CD4-positive, alpha-beta T cell (primary cell): Measurements from ENCODE around the gene SPIRE2. TPM values are rescaled to one million over a fixed set of nuclear protein-coding genes. Genes with fewer than 3 reads are reported as not detected.
A peak's percentile ranks its signal among the peaks of the same experiment; 100 is the strongest.

Source experiments
- ATAC-seq: fragments of 200-7000 bp; cut with Tn5 transposase; one replicate; pipeline ENCODE4 v1.10.0; 2022; ENCODE audit warnings: mild to moderate bottlenecking; ENCODE audit not compliant: poor library complexity
- CTCF ChIA-PET: fragments of 350-600 bp; sonication (Branson Sonifier 250); formaldehyde crosslinking; loops from one replicate; lab custom pipeline; 2021; ENCODE audit warnings: antibody characterized with exemption, inconsistent platforms; lab: Charles Lee
- POLR2A ChIA-PET: fragments of 350-600 bp; sonication (Branson Sonifier 250); formaldehyde crosslinking; loops from one replicate; lab custom pipeline; 2021; ENCODE audit warnings: antibody characterized with exemption, inconsistent platforms; lab: Charles Lee
- DNase-seq, 14 experiments: peaks; one replicate each; pipeline ENCODE4 v3.0.0-alpha.2; 2013 to 2020; ENCODE audit warnings: mixed read lengths in 2 of 14
- H3K27ac ChIP-seq, 2 donors: one replicate each; pipeline versions ENCODE4 v1.5.1 to v1.7.0; 2013; ENCODE audit warnings: low read length in 2 of 2, low read depth in 1 of 2, mild to moderate bottlenecking in 1 of 2
- H3K27me3 ChIP-seq, 2 experiments: 1 replicate in 1 of 2; 2 replicates in 1 of 2; pipeline versions ENCODE4 v1.6.1 to v1.7.0; 2013; ENCODE audit warnings: low read length in 2 of 2, control low read depth in 1 of 2, mild to moderate bottlenecking in 1 of 2, moderate library complexity in 1 of 2; ENCODE audit not compliant: insufficient read depth in 2 of 2, control insufficient read depth in 1 of 2
- H3K36me3 ChIP-seq: one replicate; pipeline ENCODE4 v1.6.1; 2013; ENCODE audit warnings: low read length, control low read depth; ENCODE audit not compliant: insufficient read depth
- H3K4me1 ChIP-seq: one replicate; pipeline ENCODE4 v1.6.1; 2013; ENCODE audit warnings: low read length, control low read depth; ENCODE audit not compliant: insufficient read depth
- H3K4me3 ChIP-seq: one replicate; pipeline ENCODE4 v1.5.1; 2013; ENCODE audit warnings: mild to moderate bottlenecking, low read length, moderate library complexity
- H3K9me3 ChIP-seq, 2 experiments: 1 replicate in 1 of 2; 2 replicates in 1 of 2; pipeline versions ENCODE4 v1.6.1 to v1.7.0; 2013; ENCODE audit warnings: low read length in 2 of 2, mild to moderate bottlenecking in 2 of 2, control low read depth in 1 of 2, moderate library complexity in 1 of 2; ENCODE audit not compliant: control insufficient read depth in 1 of 2, insufficient read depth in 1 of 2
- H3K27ac Mint-ChIP-seq: one replicate; pipeline ENCODE4 v1.8.0; 2020; ENCODE audit warnings: mixed read lengths
- H3K27me3 Mint-ChIP-seq: one replicate; pipeline ENCODE4 v1.8.0; 2021; ENCODE audit warnings: mixed read lengths
- H3K36me3 Mint-ChIP-seq: one replicate; pipeline ENCODE4 v1.8.0; 2021; ENCODE audit warnings: low read depth, mixed read lengths
- H3K4me1 Mint-ChIP-seq: one replicate; pipeline ENCODE4 v1.8.0; 2021; ENCODE audit warnings: low read depth, mixed read lengths
- H3K4me3 Mint-ChIP-seq: one replicate; pipeline ENCODE4 v1.8.0; 2020; ENCODE audit warnings: mild to moderate bottlenecking, mixed read lengths
- H3K9me3 Mint-ChIP-seq: one replicate; pipeline ENCODE4 v1.8.0; 2020; ENCODE audit warnings: mixed read lengths
- intact Hi-C, 2 experiments: fragments of 100-400 bp; cut with DNase I in 1 of 2; cut with micrococcal nuclease in 1 of 2; formaldehyde crosslinking; loops; one replicate each; pipeline versions ENCODE4 v1.15.1 to v1.9.0; 2023 to 2025; cut with DNase I, micrococcal nuclease
- total RNA-seq, 174 experiments: library from RNA in 2 of 174; stranded (reverse) in 2 of 174; gene quantifications; one replicate each; pipeline ENCODE4 v1.2.3 and lab custom pipeline; 2021 to 2026
- TF ChIP-seq, protein P1 (sequence below): fragments of 200-600 bp; IDR thresholded peaks from one replicate; pipeline ENCODE4 v1.8.0; 2022; ENCODE audit warnings: antibody characterized with exemption, mild to moderate bottlenecking

Gene SPIRE2
- total RNA-seq, 2 experiments from 2014 or later = 1.1 TPM

DNA sequence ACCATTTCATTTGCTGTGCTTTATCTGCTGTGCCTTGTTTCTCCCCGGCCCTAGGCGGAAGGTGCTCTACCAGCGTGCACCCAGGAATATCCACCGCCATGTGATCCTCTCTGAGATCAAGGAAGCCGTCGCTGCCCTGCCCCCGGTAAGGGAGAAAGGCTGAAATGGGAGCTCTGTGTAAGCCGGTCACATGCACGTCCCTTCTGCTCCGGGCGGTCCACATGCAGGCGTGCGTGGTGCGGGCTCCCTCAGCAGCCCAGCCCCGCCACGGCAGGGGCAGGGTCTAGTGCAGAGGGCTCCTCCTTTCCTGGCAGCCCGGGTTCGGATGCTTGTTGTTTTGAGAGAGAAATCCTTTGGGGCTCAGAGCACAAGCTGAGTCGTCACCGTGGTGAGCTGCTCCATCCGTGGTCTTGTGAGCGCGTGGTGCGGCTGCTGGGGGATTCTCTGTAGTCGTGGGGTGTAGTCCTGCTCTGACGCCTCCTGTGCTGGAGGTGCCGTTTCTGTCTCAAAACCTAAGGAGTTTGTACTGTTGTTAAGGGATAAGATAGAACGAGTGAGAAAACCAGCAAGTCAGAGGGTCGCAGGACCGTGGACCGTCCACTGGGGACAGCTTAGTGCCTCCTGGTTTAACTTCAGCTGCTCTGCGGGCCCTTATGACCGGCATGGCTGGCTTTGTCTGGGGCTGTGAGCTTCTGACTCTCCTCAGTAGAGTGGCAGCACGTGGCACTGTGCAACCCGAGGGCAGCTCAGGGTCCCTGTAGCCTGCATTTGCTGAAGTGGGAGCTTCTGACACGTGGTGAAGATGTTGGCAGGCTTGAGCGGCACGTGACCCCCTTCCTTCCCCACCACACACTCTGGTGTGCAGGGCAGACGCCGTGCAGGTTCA, 78.1 kb downstream of the SPIRE2 start:
- CTCF ChIA-PET = no interaction called here
- Mint-ChIP-seq H3K4me1 (peaks cover 3% of the 10 kb centered on the region), H3K4me3 (no peak overlapping the region), H3K36me3 (peaks cover 56% of the 10 kb centered on the region), H3K9me3 (no peaks in the 10 kb centered on the region), H3K27ac (no peak overlapping the region), H3K27me3 (no peaks in the 10 kb centered on the region)
- POLR2A ChIA-PET = interaction anchor here (0.9 to 1.6 kb wide), 2 partner anchors 13 to 207 kb away, joined by 3 to 4 read pairs; partner anchors contain the start of gene MC1R
- Histone ChIP-seq H3K4me3 (no peak overlapping the region), H3K36me3 (peaks cover 61% of the 10 kb centered on the region), H3K4me1 (peaks cover 11% of the 10 kb centered on the region), H3K9me3 (no peaks in the 10 kb centered on the region), H3K27me3 (no peaks in the 10 kb centered on the region), H3K27ac (no peak overlapping the region)
- ATAC-seq (no peak), DNase-seq (peak in 2 of 14 experiments; percentile 2 to 26)
- TF ChIP-seq, protein P1, sequence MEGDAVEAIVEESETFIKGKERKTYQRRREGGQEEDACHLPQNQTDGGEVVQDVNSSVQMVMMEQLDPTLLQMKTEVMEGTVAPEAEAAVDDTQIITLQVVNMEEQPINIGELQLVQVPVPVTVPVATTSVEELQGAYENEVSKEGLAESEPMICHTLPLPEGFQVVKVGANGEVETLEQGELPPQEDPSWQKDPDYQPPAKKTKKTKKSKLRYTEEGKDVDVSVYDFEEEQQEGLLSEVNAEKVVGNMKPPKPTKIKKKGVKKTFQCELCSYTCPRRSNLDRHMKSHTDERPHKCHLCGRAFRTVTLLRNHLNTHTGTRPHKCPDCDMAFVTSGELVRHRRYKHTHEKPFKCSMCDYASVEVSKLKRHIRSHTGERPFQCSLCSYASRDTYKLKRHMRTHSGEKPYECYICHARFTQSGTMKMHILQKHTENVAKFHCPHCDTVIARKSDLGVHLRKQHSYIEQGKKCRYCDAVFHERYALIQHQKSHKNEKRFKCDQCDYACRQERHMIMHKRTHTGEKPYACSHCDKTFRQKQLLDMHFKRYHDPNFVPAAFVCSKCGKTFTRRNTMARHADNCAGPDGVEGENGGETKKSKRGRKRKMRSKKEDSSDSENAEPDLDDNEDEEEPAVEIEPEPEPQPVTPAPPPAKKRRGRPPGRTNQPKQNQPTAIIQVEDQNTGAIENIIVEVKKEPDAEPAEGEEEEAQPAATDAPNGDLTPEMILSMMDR = no peak
- intact Hi-C loops = no loop called here

DNA sequence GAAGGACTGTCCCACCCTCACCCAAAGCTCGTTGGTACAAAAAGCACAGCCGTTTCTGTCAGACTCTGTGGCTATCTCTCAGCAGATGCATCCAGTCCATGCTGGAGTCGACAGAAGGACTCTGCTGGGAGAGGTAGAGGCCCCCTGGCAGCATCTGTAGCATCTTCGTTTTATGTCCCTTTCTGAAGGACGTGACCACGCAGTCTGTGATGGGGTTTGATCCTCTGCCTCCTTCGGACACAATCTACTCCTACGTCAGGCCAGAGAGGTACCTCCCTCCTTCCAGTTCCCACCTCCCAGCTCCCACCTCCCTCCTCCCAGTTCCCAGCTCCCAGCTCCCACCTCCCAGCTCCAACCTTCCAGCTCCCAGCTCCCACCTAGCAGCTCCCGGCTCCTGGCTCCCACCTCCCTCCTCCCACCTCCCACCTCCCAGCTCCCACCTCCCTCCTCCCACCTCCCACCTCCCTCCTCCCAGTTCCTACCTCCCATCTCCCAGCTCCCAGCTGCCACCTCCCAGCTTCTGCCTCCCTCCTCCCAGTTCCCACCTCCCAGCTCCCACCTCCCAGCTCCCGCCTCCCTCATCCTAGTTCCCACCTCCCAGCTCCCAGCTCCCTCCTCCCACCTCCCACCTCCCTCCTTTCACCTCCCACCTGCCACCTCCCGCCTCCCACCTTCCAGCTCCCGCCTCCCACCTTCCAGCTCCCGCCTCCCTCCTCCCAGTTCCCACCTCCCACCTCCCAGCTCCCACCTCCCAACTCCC, 79.0 kb downstream of the SPIRE2 start:
- POLR2A ChIA-PET = interaction anchor here (0.9 to 1.6 kb wide), 3 partner anchors 12 to 207 kb away, joined by 3 to 6 read pairs (median 4); partner anchors contain the start of genes MC1R and TCF25
- CTCF ChIA-PET = interaction anchor here (1.2 to 1.4 kb wide), 2 partner anchors 11 to 208 kb away, joined by 3 to 6 read pairs; partner anchors contain the start of gene MC1R
- Mint-ChIP-seq H3K27ac (no peak overlapping the region), H3K36me3 (peaks cover 58% of the 10 kb centered on the region), H3K27me3 (no peaks in the 10 kb centered on the region), H3K4me3 (no peak overlapping the region), H3K9me3 (no peaks in the 10 kb centered on the region), H3K4me1 (peaks cover 3% of the 10 kb centered on the region)
- Histone ChIP-seq H3K36me3 (peaks cover 63% of the 10 kb centered on the region), H3K9me3 (no peaks in the 10 kb centered on the region), H3K4me1 (peaks cover 11% of the 10 kb centered on the region), H3K27ac (no peak overlapping the region), H3K27me3 (no peaks in the 10 kb centered on the region), H3K4me3 (no peak overlapping the region)
- TF ChIP-seq, protein P1 = no peak
- ATAC-seq (no peak), DNase-seq (peak in 1 of 14 experiments; percentile 33)
- intact Hi-C loops = no loop called here

DNA sequence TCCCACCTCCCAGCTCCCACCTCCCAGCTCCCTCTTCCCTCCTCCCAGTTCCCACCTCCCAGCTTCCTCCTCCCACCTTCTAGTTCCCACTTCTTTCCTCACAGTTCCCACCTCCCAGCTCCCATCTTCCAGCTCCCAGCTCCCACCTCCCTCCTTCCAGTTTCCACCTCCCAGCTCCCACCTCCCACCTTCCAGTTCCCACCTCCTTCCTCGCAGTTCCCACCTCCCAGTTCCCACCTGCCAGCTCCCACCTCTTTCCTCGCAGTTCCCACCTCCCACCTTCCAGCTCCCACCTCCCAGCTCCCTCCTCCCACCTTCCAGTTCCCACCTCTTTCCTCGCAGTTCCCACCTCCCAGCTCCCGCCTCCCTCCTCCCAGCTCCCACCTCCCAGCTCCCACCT, 80.0 kb downstream of the SPIRE2 start:
- TF ChIP-seq, protein P1 = no peak
- no peaks in the 10 kb centered on the region for H3K27me3 ChIP-seq
- ATAC-seq (no peak), DNase-seq (no peak)
- intact Hi-C loops = no loop called here
- Mint-ChIP-seq H3K27ac (no peak overlapping the region), H3K9me3 (no peaks in the 10 kb centered on the region), H3K4me3 (no peak overlapping the region), H3K4me1 (peaks cover 3% of the 10 kb centered on the region), H3K27me3 (no peaks in the 10 kb centered on the region), H3K36me3 (peaks cover 53% of the 10 kb centered on the region)
- no peaks in the 10 kb centered on the region for H3K9me3 ChIP-seq
- no peak overlapping the region for H3K4me3 ChIP-seq
- ChIA-PET CTCF (interaction anchor here (1.2 to 1.4 kb wide), 3 partner anchors 10 to 209 kb away, joined by 3 to 6 read pairs (median 3); partner anchors contain the start of gene MC1R), POLR2A (interaction anchor here (0.9 to 1.6 kb wide), 2 partner anchors 35 to 208 kb away, joined by 4 to 6 read pairs; partner anchors contain the start of gene TCF25)
- peaks cover 11% of the 10 kb centered on the region for H3K4me1 ChIP-seq
- H3K27ac ChIP-seq = no peak overlapping the region
- peaks cover 58% of the 10 kb centered on the region for H3K36me3 ChIP-seq
